WI38 (cell line): Measurements from ENCODE around the gene FAM210A.

Source experiments
- H3K4me3 ChIP-seq: 2 replicates; pipeline ENCODE4 v1.5.1; 2011; ENCODE audit warnings: low read depth, mild to moderate bottlenecking, control low read depth, low read length
- CTCF ChIP-seq: IDR thresholded peaks from 2 replicates; pipeline ENCODE4 v1.5.1; 2012; ENCODE audit warnings: low read depth, mild to moderate bottlenecking, control low read depth, low read length

FAM210A gene

DNA sequence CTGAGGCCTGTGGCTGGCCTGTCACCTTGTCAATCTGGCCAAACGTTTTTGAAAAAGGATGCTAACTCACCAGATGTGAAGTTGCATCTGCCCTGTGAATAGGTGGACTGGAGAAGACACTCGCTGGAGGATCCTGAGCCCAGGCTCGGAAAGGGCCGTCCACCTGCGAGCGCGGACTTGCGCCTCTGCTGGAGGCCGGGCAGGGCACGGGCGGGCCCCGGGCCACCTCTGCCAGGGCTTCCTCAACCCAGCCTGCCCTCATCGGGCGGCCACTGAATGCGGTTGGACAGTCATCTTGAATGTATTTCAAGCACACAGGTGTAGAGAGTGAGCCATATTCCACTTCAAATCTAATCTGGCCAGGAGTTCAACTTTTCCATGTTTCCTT is 83.9 kb downstream of the FAM210A start:
- no peak overlapping the region for H3K4me3 ChIP-seq
- TF ChIP-seq CTCF = no peak

DNA sequence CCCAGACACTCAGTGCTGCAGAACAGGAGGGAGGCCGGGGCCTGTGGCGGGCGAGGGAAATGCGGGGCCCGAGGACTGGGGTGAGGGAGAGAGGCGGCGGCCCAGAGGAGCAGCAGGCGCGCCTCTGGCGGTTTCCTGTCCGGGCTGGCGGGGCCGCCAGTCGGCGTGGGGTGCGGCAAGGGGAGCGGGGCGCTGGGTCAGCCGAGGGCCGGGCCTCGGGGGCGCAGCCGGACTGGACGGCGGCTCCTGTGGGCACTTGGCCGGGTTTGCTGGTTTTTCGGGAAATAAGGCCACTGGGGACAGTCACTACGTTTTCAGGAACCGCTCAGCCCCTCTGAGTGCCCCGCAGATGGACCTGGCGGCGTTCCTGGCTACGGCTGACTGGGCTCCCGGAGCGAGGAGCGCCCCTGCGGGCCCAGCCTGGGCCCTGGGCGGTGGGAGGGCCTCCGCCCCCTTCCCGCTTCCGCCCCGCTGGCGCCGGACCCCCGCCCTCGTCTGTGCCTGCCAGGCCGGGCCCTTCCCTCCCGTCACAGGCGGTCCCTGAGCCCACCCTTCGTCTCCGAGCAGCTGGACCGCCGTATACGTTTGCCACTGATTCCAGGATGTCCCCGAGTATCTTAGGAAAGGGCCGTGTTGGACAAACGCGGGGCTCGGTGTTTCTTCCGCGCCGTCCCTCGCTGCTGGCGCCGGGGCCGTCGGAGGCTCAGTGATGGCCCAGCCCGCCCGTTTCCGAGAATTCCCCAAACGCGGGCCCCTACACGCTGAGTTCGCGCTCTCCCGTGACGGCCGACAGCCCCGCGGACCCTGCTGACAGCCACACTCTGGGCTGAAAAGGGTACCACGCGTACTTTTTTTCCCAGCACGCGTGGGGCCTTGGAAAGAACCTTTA is 84.6 kb downstream of the FAM210A start:
- no peak overlapping the region for H3K4me3 ChIP-seq
- TF ChIP-seq CTCF = no peak

DNA sequence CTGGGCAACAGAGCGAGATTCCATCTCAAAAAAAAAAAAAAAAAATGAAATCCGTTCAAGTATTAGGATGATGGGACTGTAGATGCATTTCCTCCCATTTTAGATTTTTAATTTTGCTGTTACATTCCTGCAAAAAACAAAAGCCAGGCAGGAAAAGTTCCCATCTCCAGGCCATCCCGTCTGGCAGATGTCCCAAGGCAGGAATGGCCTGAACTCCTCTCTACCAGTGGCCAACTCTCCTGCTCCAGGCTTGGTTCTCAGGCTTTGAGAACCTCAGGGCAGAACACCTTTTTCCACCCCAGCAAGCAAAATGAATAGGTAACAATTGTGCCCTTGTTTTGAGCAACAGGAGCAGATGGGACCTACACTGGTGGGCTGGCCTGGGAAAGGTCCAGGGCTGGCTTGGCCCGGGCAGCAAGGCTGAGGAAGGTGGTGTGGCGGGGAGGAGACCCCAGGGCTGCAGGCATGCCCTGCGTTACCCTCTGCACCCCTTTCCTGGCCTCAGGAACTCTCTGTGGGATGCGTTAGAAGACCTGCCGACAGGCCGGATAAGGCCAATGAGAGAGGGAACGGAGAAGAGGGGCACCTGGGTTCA is 86.0 kb downstream of the FAM210A start:
- no peak overlapping the region for H3K4me3 ChIP-seq
- no peak for TF ChIP-seq CTCF

DNA sequence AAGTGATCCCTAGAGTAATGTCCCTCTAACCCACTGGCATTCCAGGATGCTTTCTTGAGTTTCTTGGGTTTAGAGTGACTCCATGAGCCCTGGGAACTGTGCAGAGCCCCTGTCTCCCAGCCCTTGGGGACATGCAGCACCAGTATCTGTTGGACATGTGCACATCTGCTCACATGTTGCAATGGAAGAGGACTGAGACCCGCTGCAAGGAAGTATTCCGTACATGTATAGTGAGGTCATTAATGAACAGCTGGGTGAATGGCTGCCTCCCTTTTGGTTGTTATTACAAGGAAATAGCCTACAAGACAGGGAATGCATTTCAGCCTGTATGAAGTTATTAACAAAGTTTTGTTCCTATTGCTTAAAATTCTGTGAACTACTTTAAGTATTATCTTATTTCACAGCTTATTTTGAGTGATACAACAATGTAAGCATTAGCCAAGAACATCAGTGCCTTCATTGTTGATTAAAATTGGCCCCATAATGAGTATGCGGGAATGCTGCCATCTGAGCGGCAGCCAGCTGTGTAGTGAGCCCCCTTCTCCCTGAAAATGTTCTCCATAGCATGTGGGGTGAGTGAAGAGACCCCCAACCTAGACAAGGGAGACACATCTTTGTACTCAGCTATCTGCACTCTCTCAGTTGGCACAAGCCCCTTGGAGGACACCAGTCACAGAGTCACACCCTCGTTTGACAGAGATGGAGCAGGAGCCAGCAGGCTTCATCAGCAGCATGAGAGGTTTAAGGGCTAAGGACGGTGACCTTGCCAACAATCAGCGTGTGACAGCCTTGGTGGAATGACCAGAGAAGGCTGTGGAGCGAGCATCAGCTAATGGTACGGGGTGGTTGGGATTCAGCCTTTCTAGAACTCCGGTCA is 87.4 kb downstream of the FAM210A start:
- TF ChIP-seq CTCF = no peak
- H3K4me3 ChIP-seq = no peak overlapping the region

DNA sequence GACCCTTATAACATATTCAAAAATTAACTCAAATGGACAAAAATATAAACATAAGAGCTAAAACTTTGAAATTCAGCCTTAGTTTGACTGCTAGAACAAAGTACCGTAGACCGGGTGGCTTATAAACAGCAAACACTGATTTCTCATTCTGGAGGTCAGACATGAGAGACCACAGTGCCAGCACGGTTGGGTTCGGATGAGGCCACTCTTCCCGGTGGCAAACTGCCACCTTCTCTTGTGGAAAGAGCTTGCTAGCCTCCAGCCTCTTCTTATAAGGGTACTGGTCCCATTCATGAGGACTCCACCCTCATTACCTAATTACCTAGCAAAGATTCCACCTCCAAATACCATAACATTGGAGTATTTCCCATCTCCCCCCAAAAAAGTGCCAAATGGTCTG is 91.3 kb downstream of the FAM210A start:
- H3K4me3 ChIP-seq = no peak overlapping the region
- TF ChIP-seq CTCF = no peak

GRCh38 chr18:13633700-13634099 is 92.7 kb downstream of the FAM210A start:
- no peak for TF ChIP-seq CTCF

More at GRCh38 chr18:13633700-13634099, 92.7 kb downstream of the FAM210A start:
- H3K4me3 ChIP-seq = no peak overlapping the region
